ENCODE results near the gene PTPRN2. TPM values are rescaled to one million over a fixed set of nuclear protein-coding genes. Genes with fewer than 3 reads are reported as not detected.

PTPRN2 gene
- total and polyA plus RNA-seq, 2 experiments from 2014 or later, result 0.28 TPM; not detected in 1

DNA sequence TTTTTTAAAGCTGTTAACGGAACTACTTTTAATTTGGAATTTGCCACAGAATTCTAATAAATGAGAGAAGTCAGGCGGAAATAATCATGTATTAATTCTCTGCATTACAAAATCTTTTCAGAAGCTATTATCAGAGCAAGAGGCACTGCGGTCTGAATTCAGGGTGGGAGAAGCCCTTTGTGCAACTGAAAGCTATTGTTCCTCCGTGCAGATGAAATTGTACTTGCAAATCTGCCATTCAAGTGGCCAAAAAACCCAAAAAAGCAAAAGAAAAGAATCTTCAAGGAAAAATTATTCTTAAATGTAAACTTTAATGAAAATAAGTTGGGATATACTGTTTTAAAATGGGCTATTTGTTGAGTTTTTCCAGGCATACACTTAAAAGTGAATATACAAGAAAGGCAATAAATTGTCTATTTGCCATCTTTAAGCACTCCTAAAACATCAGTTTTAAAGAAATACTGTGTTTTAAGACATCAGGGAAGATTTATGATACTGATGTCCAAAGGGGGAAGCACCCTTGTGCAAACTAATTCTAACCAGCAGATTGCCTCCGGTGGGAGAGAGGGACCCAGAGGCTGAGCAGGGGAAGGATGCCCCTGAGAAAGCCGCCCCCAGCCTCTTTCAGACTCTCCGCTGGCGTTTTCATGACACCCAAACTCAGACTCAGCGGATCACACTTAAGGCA is 899.6 kb downstream of the PTPRN2 start:
- no peak for TF ChIP-seq CTCF (IDR thresholded peaks at IDR 0.05; ENCODE audit: low read depth, low read length)
- Histone ChIP-seq H3K4me1 (ENCODE audit: low read depth) (no peaks in the 10 kb centered on the region), H3K9me3 (ENCODE audit: low read depth) (no peaks in the 10 kb centered on the region), H3K36me3 (no peaks in the 10 kb centered on the region), H3K27me3 (peaks cover 98% of the 10 kb centered on the region), H3K4me3 (no peak overlapping the region), H3K27ac (no peak overlapping the region)
- DNase-seq (ENCODE audit: low read depth in 1 of 2, low spot score in 1 of 2), result no peak

DNA sequence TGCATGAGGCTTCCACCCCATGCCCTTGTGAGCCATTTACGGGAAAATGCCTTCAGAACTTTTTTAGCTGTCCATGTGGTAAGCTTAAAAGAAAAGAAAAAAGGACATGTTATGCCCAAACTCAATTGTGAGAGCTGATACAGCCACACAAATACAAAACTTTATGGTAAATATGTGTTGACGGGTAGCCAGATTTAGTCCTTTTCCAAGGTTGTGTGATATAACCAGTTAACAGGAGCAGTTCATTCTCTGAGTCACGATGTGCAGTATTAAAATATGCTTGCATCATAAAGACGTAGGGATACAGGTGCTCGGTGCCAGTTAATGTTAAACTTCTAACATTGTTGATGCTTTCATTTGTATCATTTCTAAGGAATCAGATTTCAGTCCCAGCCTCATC is 900.5 kb downstream of the PTPRN2 start:
- Histone ChIP-seq H3K36me3 (no peaks in the 10 kb centered on the region), H3K4me1 (ENCODE audit: low read depth) (no peaks in the 10 kb centered on the region), H3K4me3 (no peak overlapping the region), H3K9me3 (ENCODE audit: low read depth) (no peaks in the 10 kb centered on the region), H3K27me3 (peaks cover 98% of the 10 kb centered on the region), H3K27ac (no peak overlapping the region)
- no peak for TF ChIP-seq CTCF (IDR thresholded peaks at IDR 0.05; ENCODE audit: low read depth, low read length)
- DNase-seq (ENCODE audit: low read depth in 1 of 2, low spot score in 1 of 2), result no peak

DNA sequence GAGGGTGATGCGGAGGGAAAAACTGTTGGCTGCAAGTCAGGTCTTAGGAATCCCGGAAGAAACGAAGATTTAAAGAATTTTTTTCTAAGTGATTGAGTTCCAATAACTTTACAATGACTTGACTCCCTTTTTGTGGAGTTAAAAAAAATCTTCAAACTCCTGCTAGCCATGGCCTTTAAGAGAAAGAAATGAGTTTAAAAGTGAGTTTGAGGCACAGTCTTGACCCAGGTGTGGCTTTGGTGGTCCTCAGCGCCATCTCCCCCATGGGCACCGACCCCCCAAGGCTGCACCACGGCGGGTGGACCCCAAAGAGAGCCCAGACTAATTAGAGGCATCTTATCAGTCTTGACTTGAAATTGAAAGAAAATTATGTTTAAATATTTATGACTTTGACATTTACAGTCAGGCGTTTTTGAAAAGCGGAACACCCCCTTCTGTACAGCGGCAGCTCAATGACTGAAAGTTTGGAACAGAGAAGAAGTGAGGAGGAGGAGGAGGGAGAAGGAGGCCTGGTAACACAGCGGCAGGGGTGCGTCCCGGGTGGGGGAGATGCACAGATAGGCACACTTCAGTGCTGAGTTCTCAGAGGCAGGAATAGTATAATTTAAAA is 901.2 kb downstream of the PTPRN2 start:
- no peak for TF ChIP-seq CTCF (IDR thresholded peaks at IDR 0.05; ENCODE audit: low read depth, low read length)
- peaks cover 98% of the 10 kb centered on the region for H3K27me3 ChIP-seq
- H3K36me3 ChIP-seq, result no peaks in the 10 kb centered on the region
- no peak for DNase-seq (ENCODE audit: low read depth in 1 of 2, low spot score in 1 of 2)
- no peak overlapping the region for H3K27ac ChIP-seq
- no peaks in the 10 kb centered on the region for H3K4me1 ChIP-seq (ENCODE audit: low read depth)
- H3K4me3 ChIP-seq, result no peak overlapping the region
- H3K9me3 ChIP-seq (ENCODE audit: low read depth), result no peaks in the 10 kb centered on the region

GRCh38 chr7:157685430-157686284 is 902.0 kb downstream of the PTPRN2 start:
- no peak for DNase-seq (ENCODE audit: low read depth in 1 of 2, low spot score in 1 of 2)

More at GRCh38 chr7:157685430-157686284, 902.0 kb downstream of the PTPRN2 start:
- Histone ChIP-seq H3K4me3 (no peak overlapping the region), H3K9me3 (ENCODE audit: low read depth) (no peaks in the 10 kb centered on the region), H3K4me1 (ENCODE audit: low read depth) (no peaks in the 10 kb centered on the region), H3K36me3 (no peaks in the 10 kb centered on the region), H3K27ac (no peak overlapping the region), H3K27me3 (peaks cover 99% of the 10 kb centered on the region)
- no peak for TF ChIP-seq CTCF (IDR thresholded peaks at IDR 0.05; ENCODE audit: low read depth, low read length)

Measured in cardiac muscle cell (in vitro differentiated cells and primary cell).